CD4-positive, alpha-beta T cell (primary cell): ENCODE data around the gene ARCN1. TPM values are rescaled to one million over a fixed set of nuclear protein-coding genes. Genes with fewer than 3 reads are reported as not detected.

Experiments
- ATAC-seq: fragments of 200-7000 bp; cut with Tn5 transposase; one replicate; pipeline ENCODE4 v1.10.0; 2022; ENCODE audit warnings: mild to moderate bottlenecking; ENCODE audit not compliant: poor library complexity
- CTCF ChIA-PET: fragments of 350-600 bp; sonication (Branson Sonifier 250); formaldehyde crosslinking; loops from one replicate; lab custom pipeline; 2021; ENCODE audit warnings: antibody characterized with exemption, inconsistent platforms; lab: Charles Lee
- POLR2A ChIA-PET: fragments of 350-600 bp; sonication (Branson Sonifier 250); formaldehyde crosslinking; loops from one replicate; lab custom pipeline; 2021; ENCODE audit warnings: antibody characterized with exemption, inconsistent platforms; lab: Charles Lee
- DNase-seq, 14 experiments: peaks; one replicate each; pipeline ENCODE4 v3.0.0-alpha.2; 2013 to 2020; ENCODE audit warnings: mixed read lengths in 2 of 14
- H3K27ac ChIP-seq, 2 donors: one replicate each; pipeline versions ENCODE4 v1.5.1 to v1.7.0; 2013; ENCODE audit warnings: low read length in 2 of 2, low read depth in 1 of 2, mild to moderate bottlenecking in 1 of 2
- H3K27me3 ChIP-seq, 2 experiments: 1 replicate in 1 of 2; 2 replicates in 1 of 2; pipeline versions ENCODE4 v1.6.1 to v1.7.0; 2013; ENCODE audit warnings: low read length in 2 of 2, control low read depth in 1 of 2, mild to moderate bottlenecking in 1 of 2, moderate library complexity in 1 of 2; ENCODE audit not compliant: insufficient read depth in 2 of 2, control insufficient read depth in 1 of 2
- H3K36me3 ChIP-seq: one replicate; pipeline ENCODE4 v1.6.1; 2013; ENCODE audit warnings: low read length, control low read depth; ENCODE audit not compliant: insufficient read depth
- H3K4me1 ChIP-seq: one replicate; pipeline ENCODE4 v1.6.1; 2013; ENCODE audit warnings: low read length, control low read depth; ENCODE audit not compliant: insufficient read depth
- H3K4me3 ChIP-seq: one replicate; pipeline ENCODE4 v1.5.1; 2013; ENCODE audit warnings: mild to moderate bottlenecking, low read length, moderate library complexity
- H3K9me3 ChIP-seq, 2 experiments: 1 replicate in 1 of 2; 2 replicates in 1 of 2; pipeline versions ENCODE4 v1.6.1 to v1.7.0; 2013; ENCODE audit warnings: low read length in 2 of 2, mild to moderate bottlenecking in 2 of 2, control low read depth in 1 of 2, moderate library complexity in 1 of 2; ENCODE audit not compliant: control insufficient read depth in 1 of 2, insufficient read depth in 1 of 2
- H3K27ac Mint-ChIP-seq: one replicate; pipeline ENCODE4 v1.8.0; 2020; ENCODE audit warnings: mixed read lengths
- H3K27me3 Mint-ChIP-seq: one replicate; pipeline ENCODE4 v1.8.0; 2021; ENCODE audit warnings: mixed read lengths
- H3K36me3 Mint-ChIP-seq: one replicate; pipeline ENCODE4 v1.8.0; 2021; ENCODE audit warnings: low read depth, mixed read lengths
- H3K4me1 Mint-ChIP-seq: one replicate; pipeline ENCODE4 v1.8.0; 2021; ENCODE audit warnings: low read depth, mixed read lengths
- H3K4me3 Mint-ChIP-seq: one replicate; pipeline ENCODE4 v1.8.0; 2020; ENCODE audit warnings: mild to moderate bottlenecking, mixed read lengths
- H3K9me3 Mint-ChIP-seq: one replicate; pipeline ENCODE4 v1.8.0; 2020; ENCODE audit warnings: mixed read lengths
- CTCF ChIP-seq: fragments of 200-600 bp; IDR thresholded peaks from one replicate; pipeline ENCODE4 v1.8.0; 2022; ENCODE audit warnings: antibody characterized with exemption, mild to moderate bottlenecking
- intact Hi-C, 2 experiments: fragments of 100-400 bp; cut with DNase I in 1 of 2; cut with micrococcal nuclease in 1 of 2; formaldehyde crosslinking; loops; one replicate each; pipeline versions ENCODE4 v1.15.1 to v1.9.0; 2023 to 2025; cut with DNase I, micrococcal nuclease
- total RNA-seq, 174 experiments: library from RNA in 2 of 174; stranded (reverse) in 2 of 174; gene quantifications; one replicate each; pipeline ENCODE4 v1.2.3 and lab custom pipeline; 2021 to 2026

ARCN1 gene
- total RNA-seq, 2 experiments from 2014 or later = 73.7 to 78.6 TPM

DNA sequence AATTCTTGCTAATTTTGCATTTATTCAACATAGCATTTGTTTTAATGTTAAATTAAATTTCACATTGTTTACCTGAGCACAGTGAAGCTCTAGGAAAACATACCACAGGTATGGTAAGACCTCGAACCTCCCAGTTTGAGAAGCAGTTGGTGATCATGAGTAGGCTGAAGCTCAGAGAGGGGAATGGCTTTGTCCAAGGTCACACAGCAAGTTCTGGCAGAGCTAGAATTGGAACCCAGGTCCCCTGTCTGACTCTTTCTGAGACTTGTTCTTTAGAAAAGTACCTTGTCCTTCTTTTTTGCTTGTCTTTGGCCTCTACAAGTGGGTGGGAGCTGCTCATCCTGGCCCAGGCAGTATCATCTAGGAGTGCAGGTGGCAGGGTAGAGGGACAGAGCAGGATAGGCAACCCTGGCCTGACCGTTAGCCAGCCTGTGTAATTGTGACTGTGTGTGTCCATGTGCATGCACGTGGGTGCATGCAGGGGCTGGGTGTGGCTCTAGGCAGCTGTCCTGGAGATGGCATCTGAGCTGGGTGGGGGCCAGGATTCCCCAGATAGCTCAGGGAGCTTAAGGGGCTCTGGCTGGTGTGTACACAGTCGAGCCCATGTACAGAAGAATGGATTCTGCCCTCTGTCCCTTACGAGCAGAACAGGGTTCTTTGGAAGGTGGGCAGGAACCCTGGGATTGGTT lies 56.8 kb downstream of the ARCN1 start:
- Histone ChIP-seq H3K9me3 (no peaks in the 10 kb centered on the region), H3K4me3 (no peak overlapping the region), H3K27me3 (no peaks in the 10 kb centered on the region), H3K36me3 (no peaks in the 10 kb centered on the region), H3K4me1 (no peaks in the 10 kb centered on the region), H3K27ac (no peak overlapping the region)
- intact Hi-C loops = no loop called here
- no peaks in the 10 kb centered on the region for H3K9me3 Mint-ChIP-seq
- H3K36me3 Mint-ChIP-seq = no peaks in the 10 kb centered on the region
- no peak overlapping the region for H3K4me3 Mint-ChIP-seq
- POLR2A ChIA-PET = no interaction called here
- H3K27ac Mint-ChIP-seq = no peak overlapping the region
- CTCF ChIA-PET = no interaction called here
- no peaks in the 10 kb centered on the region for H3K4me1 Mint-ChIP-seq
- no peak for DNase-seq
- H3K27me3 Mint-ChIP-seq = no peaks in the 10 kb centered on the region
- no peak for TF ChIP-seq CTCF
- no peak for ATAC-seq

- H3K4me1 Mint-ChIP-seq = no peaks in the 10 kb centered on the region
- H3K27ac ChIP-seq = no peak overlapping the region
- H3K4me3 Mint-ChIP-seq = no peak overlapping the region
- ATAC-seq (no peak), DNase-seq (no peak)
- H3K9me3 Mint-ChIP-seq = no peaks in the 10 kb centered on the region
- intact Hi-C loops = no loop called here
- H3K9me3 ChIP-seq = no peaks in the 10 kb centered on the region
- no peak overlapping the region for H3K4me3 ChIP-seq
- ChIA-PET POLR2A (no interaction called here), CTCF (no interaction called here)
- no peak for TF ChIP-seq CTCF
- peaks cover 3% of the 10 kb centered on the region for H3K4me1 ChIP-seq
- no peaks in the 10 kb centered on the region for H3K27me3 Mint-ChIP-seq
- H3K27ac Mint-ChIP-seq = no peak overlapping the region
- H3K36me3 ChIP-seq = no peaks in the 10 kb centered on the region
- no peaks in the 10 kb centered on the region for H3K36me3 Mint-ChIP-seq
- no peaks in the 10 kb centered on the region for H3K27me3 ChIP-seq
These were observed 57.8 kb downstream of the ARCN1 start for GRCh38 chr11:118629761-118630661.

GRCh38 chr11:118631142-118631909 lies 59.1 kb downstream of the ARCN1 start:
- Histone ChIP-seq H3K36me3 (no peaks in the 10 kb centered on the region), H3K27me3 (no peaks in the 10 kb centered on the region), H3K9me3 (no peaks in the 10 kb centered on the region), H3K4me1 (peaks cover 4% of the 10 kb centered on the region), H3K27ac (no peak overlapping the region), H3K4me3 (no peak overlapping the region)
- Mint-ChIP-seq H3K4me1 (no peaks in the 10 kb centered on the region), H3K4me3 (no peak overlapping the region), H3K27ac (no peak overlapping the region), H3K36me3 (no peaks in the 10 kb centered on the region), H3K9me3 (no peaks in the 10 kb centered on the region), H3K27me3 (no peaks in the 10 kb centered on the region)
- DNase-seq = no peak
- no peak for ATAC-seq
- no peak for TF ChIP-seq CTCF
- POLR2A ChIA-PET = no interaction called here
- intact Hi-C loops = no loop called here
- CTCF ChIA-PET = no interaction called here
